ENCODE results near the gene UBAC2. TPM values are rescaled to one million over a fixed set of nuclear protein-coding genes. Genes with fewer than 3 reads are reported as not detected.

The UBAC2 gene
- total RNA-seq, 1 experiment from 2014 or later, result 58.3 TPM

DNA sequence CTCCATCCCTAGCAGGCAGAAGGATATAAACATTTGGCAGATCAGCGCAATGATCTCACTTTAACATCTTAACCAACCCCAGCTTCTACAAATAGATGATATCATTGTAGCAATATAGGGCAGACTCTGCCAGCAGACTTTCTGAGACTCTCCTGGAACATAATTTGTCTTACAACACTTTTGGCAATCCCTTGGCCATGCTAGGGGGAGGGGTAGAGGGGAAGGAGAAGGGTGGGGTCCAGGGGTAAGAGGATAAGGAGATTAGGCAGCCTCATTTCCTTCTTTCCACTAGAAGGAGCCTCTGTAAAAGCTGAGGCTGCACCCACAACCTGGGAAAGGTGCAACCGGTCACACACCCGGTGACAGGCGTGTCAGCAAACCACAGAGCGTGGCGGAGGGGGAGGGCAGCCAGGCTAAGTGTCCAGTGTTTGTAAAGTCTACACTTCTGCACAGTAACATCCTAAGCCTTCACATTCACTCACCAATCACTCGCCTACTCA is 8.7 kb upstream of the UBAC2 start:
- H3K9me2 ChIP-seq (replicated peaks; ENCODE audit: insufficient read depth, low read length), result no peaks in the 10 kb centered on the region
- H3K27me3 ChIP-seq (ENCODE audit: low read length), result no peaks in the 10 kb centered on the region
- no peaks in the 10 kb centered on the region for H4K20me1 ChIP-seq (ENCODE audit: insufficient read depth, low read depth, low read length)
- no peak overlapping the region for H3K4me3 ChIP-seq (ENCODE audit: low read length)
- DNase-seq, result no peak
- peaks cover 21% of the 10 kb centered on the region for H3K4me1 ChIP-seq (ENCODE audit: low read length)
- no peak overlapping the region for H2AFZ ChIP-seq (ENCODE audit: low read length)
- no peaks in the 10 kb centered on the region for H3K9me3 ChIP-seq (ENCODE audit: low read length)
- H3K36me3 ChIP-seq (ENCODE audit: insufficient read depth, low read length), result no peaks in the 10 kb centered on the region
- no peaks in the 10 kb centered on the region for H3K79me2 ChIP-seq (ENCODE audit: low read length)
- no peak overlapping the region for H3K27ac ChIP-seq (ENCODE audit: low read length)
- no peak overlapping the region for H3K9ac ChIP-seq (ENCODE audit: low read length)
- H3K4me2 ChIP-seq (ENCODE audit: low read depth, low read length, poor library complexity, severe bottlenecking), result no peak overlapping the region

DNA sequence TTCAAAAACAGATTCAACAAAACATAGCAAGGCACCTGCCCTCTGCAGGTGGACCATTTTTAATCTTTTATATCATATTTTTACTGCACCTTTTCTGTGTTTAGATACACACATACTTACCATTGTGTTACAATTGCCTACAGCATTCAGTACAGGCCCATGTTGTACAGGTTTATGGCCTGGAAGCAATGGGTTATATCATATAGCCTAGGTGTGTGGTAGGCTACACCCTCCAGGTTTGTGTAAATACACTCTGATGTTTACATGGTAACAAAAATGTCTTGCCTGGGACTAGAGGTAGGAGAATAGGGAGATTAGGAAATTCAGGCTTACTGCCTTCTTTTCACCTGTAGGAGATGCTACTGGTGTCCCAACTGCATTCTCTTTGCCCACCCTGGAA is 8.2 kb upstream of the UBAC2 start:
- H3K9me3 ChIP-seq (ENCODE audit: low read length), result no peaks in the 10 kb centered on the region
- H3K27ac ChIP-seq (ENCODE audit: low read length), result no peak overlapping the region
- no peaks in the 10 kb centered on the region for H3K36me3 ChIP-seq (ENCODE audit: insufficient read depth, low read length)
- no peaks in the 10 kb centered on the region for H3K27me3 ChIP-seq (ENCODE audit: low read length)
- no peaks in the 10 kb centered on the region for H3K79me2 ChIP-seq (ENCODE audit: low read length)
- H3K4me2 ChIP-seq (ENCODE audit: low read depth, low read length, poor library complexity, severe bottlenecking), result no peak overlapping the region
- H3K9ac ChIP-seq (ENCODE audit: low read length), result no peak overlapping the region
- H2AFZ ChIP-seq (ENCODE audit: low read length), result no peak overlapping the region
- DNase-seq, result no peak
- H3K4me1 ChIP-seq (ENCODE audit: low read length), result peaks cover 27% of the 10 kb centered on the region
- no peak overlapping the region for H3K4me3 ChIP-seq (ENCODE audit: low read length)
- H3K9me2 ChIP-seq (replicated peaks; ENCODE audit: insufficient read depth, low read length), result no peaks in the 10 kb centered on the region
- H4K20me1 ChIP-seq (ENCODE audit: insufficient read depth, low read depth, low read length), result no peaks in the 10 kb centered on the region

- no peaks in the 10 kb centered on the region for H3K36me3 ChIP-seq (ENCODE audit: insufficient read depth, low read length)
- no peaks in the 10 kb centered on the region for H3K79me2 ChIP-seq (ENCODE audit: low read length)
- H3K9me2 ChIP-seq (replicated peaks; ENCODE audit: insufficient read depth, low read length), result no peaks in the 10 kb centered on the region
- DNase-seq, result no peak
- H3K4me2 ChIP-seq (ENCODE audit: low read depth, low read length, poor library complexity, severe bottlenecking), result no peak overlapping the region
- no peak overlapping the region for H3K27ac ChIP-seq (ENCODE audit: low read length)
- no peaks in the 10 kb centered on the region for H3K27me3 ChIP-seq (ENCODE audit: low read length)
- no peak overlapping the region for H3K9ac ChIP-seq (ENCODE audit: low read length)
- H3K4me3 ChIP-seq (ENCODE audit: low read length), result no peak overlapping the region
- peaks cover 33% of the 10 kb centered on the region for H3K4me1 ChIP-seq (ENCODE audit: low read length)
- H2AFZ ChIP-seq (ENCODE audit: low read length), result no peak overlapping the region
- H3K9me3 ChIP-seq (ENCODE audit: low read length), result no peaks in the 10 kb centered on the region
- no peaks in the 10 kb centered on the region for H4K20me1 ChIP-seq (ENCODE audit: insufficient read depth, low read depth, low read length)
These were observed 7.5 kb upstream of the UBAC2 start for GRCh38 chr13:99193152-99193551.

DNA sequence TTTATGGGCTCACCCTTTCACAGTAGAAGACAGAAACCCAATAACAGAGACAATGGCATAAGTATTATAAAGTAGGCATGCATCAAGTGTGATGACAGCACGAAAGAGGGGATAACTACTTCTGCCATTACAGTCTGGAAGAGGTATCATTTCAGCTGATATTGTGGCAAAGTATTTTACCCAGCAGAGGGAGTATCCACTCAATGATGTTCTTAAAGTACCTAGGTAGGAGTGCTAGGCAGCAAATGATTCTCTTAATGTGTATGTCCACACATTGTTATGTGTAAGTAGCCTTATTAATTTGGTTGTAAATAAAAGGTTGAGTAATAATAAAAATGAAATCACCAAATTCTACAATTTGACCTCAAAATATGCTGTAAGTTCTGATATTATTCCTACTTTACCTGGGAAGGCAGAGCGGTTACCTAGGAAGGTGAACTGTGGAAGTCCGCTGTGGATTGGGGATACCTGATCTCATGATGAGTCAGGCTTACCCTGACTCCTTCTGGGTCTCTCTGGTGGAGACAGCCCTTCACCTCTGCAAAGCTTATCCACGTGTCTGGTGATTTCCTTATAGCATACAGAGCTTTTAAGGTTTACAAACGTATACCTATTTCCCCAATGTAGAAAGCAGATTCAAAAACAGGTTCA is 4.1 kb upstream of the UBAC2 start:
- Histone ChIP-seq H3K9me2 (replicated peaks; ENCODE audit: insufficient read depth, low read length) (no peaks in the 10 kb centered on the region), H2AFZ (ENCODE audit: low read length) (no peak overlapping the region), H3K9ac (ENCODE audit: low read length) (no peak overlapping the region), H3K4me1 (ENCODE audit: low read length) (peaks cover 43% of the 10 kb centered on the region), H3K36me3 (ENCODE audit: insufficient read depth, low read length) (no peaks in the 10 kb centered on the region), H3K27ac (ENCODE audit: low read length) (no peak overlapping the region), H3K79me2 (ENCODE audit: low read length) (peaks cover 22% of the 10 kb centered on the region), H4K20me1 (ENCODE audit: insufficient read depth, low read depth, low read length) (no peaks in the 10 kb centered on the region), H3K9me3 (ENCODE audit: low read length) (no peaks in the 10 kb centered on the region), H3K27me3 (ENCODE audit: low read length) (no peaks in the 10 kb centered on the region), H3K4me3 (ENCODE audit: low read length) (no peak overlapping the region), H3K4me2 (ENCODE audit: low read depth, low read length, poor library complexity, severe bottlenecking) (no peak overlapping the region)
- peak; percentile 81 for DNase-seq

DNA sequence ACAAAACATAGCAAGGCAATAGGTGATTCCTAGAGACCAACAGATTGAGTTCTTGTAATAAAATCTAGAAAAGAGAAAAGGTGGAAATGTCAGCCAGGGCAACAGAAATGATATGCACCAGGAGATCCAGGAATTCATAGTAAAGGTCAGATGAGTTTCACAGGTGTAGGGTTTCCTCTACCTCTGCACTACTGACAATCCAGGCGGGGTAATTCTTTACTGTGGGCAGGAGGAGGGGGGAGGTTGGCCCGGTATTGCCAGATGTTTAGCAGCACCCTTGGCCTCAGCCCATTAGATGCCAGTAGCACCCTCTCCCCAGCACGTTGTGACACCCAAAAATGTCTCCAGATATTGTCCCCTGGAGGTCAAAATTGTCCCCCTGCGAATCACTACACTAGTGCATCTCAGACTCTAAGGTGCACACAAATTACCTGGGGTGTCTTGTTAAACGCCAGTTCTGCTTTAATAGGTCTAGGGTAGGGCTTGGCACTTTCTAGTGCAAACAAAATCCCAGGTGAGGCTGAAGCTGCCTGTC is 3.5 kb upstream of the UBAC2 start:
- no peak overlapping the region for H3K4me3 ChIP-seq (ENCODE audit: low read length)
- H3K4me1 ChIP-seq (ENCODE audit: low read length), result peaks cover 41% of the 10 kb centered on the region
- no peaks in the 10 kb centered on the region for H3K9me2 ChIP-seq (replicated peaks; ENCODE audit: insufficient read depth, low read length)
- no peak overlapping the region for H3K9ac ChIP-seq (ENCODE audit: low read length)
- H3K36me3 ChIP-seq (ENCODE audit: insufficient read depth, low read length), result no peaks in the 10 kb centered on the region
- no peak overlapping the region for H2AFZ ChIP-seq (ENCODE audit: low read length)
- 0 out of 2 replicates have a peak, but pooled peaks cover 1% of the 10 kb centered on the region for H4K20me1 ChIP-seq (ENCODE audit: insufficient read depth, low read depth, low read length)
- H3K4me2 ChIP-seq (ENCODE audit: low read depth, low read length, poor library complexity, severe bottlenecking), result no peak overlapping the region
- no peak for DNase-seq
- H3K27me3 ChIP-seq (ENCODE audit: low read length), result no peaks in the 10 kb centered on the region
- no peaks in the 10 kb centered on the region for H3K9me3 ChIP-seq (ENCODE audit: low read length)
- no peak overlapping the region for H3K27ac ChIP-seq (ENCODE audit: low read length)
- peaks cover 28% of the 10 kb centered on the region for H3K79me2 ChIP-seq (ENCODE audit: low read length)

- no peaks in the 10 kb centered on the region for H3K9me3 ChIP-seq (ENCODE audit: low read length)
- H3K4me2 ChIP-seq (ENCODE audit: low read depth, low read length, poor library complexity, severe bottlenecking), result peak overlapping the region; percentile 98
- no peaks in the 10 kb centered on the region for H3K9me2 ChIP-seq (replicated peaks; ENCODE audit: insufficient read depth, low read length)
- H3K4me3 ChIP-seq (ENCODE audit: low read length), result peak overlapping the region; percentile 81
- H3K27me3 ChIP-seq (ENCODE audit: low read length), result no peaks in the 10 kb centered on the region
- H3K27ac ChIP-seq (ENCODE audit: low read length), result peak overlapping the region; percentile 79
- no peak for DNase-seq
- H3K79me2 ChIP-seq (ENCODE audit: low read length), result peaks cover 49% of the 10 kb centered on the region
- no peak overlapping the region for H2AFZ ChIP-seq (ENCODE audit: low read length)
- peaks cover 60% of the 10 kb centered on the region for H3K4me1 ChIP-seq (ENCODE audit: low read length)
- peak overlapping the region; percentile 93 for H3K9ac ChIP-seq (ENCODE audit: low read length)
- H3K36me3 ChIP-seq (ENCODE audit: insufficient read depth, low read length), result no peaks in the 10 kb centered on the region
- H4K20me1 ChIP-seq (ENCODE audit: insufficient read depth, low read depth, low read length), result peaks cover 3% of the 10 kb centered on the region; the same call in 1 of the 2 replicates
These were observed 868 bp upstream of the UBAC2 start for GRCh38 chr13:99199541-99200431.

DNA sequence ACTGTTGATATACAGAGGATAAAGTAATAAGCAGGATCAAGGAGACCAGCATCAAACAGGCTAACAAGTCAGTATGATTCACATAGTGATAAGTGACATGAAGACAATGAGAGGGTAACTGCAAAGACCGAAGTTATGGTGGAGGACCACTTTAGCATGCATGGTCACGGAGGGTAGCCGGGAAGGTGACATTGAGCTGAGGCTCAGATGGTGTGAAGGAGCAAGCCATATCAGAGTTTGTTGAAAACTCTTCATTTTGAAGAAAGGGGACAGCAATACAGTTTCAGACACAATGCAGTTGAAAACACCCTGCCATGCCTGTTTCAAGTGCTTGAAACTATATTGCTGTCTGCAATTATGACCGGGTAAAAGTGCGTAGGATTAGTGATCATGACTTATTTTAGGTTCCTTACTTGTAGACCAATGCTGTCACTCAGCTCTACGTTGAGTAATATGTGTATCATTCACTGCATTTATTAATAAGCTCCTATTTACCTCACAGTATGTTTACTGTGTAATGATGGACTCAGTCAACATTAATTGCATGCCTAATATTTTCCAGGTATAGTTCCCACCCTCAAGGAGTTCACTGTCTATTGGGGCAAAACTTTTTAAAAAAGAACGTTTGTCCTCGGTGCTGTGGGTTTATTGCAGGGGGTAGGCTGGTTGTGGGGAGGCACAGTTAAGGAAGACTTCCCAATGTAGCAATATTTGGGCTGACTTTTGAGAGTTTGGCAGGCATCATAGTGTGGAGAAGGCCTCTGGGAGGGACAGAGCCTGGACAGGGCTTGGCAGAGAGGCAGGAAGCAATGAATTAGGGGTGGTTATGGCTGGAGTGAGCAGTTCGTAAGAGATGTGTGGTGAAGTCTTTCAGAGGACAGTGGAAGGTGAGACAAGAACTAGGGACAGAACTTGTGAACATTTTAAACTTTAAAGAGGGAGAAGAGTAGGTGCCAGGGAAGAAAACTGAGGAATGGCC is 3.2 kb downstream of the UBAC2 start:
- Histone ChIP-seq H3K79me2 (ENCODE audit: low read length) (peaks cover 88% of the 10 kb centered on the region), H3K4me1 (ENCODE audit: low read length) (peaks cover 77% of the 10 kb centered on the region), H4K20me1 (ENCODE audit: insufficient read depth, low read depth, low read length) (peaks cover 24% of the 10 kb centered on the region; the same call in 1 of the 2 replicates), H3K9ac (ENCODE audit: low read length) (peak overlapping the region; percentile 60), H3K4me2 (ENCODE audit: low read depth, low read length, poor library complexity, severe bottlenecking) (peak overlapping the region; percentile 91), H3K9me3 (ENCODE audit: low read length) (no peaks in the 10 kb centered on the region), H2AFZ (ENCODE audit: low read length) (no peak overlapping the region), H3K9me2 (replicated peaks; ENCODE audit: insufficient read depth, low read length) (no peaks in the 10 kb centered on the region), H3K27me3 (ENCODE audit: low read length) (no peaks in the 10 kb centered on the region), H3K27ac (ENCODE audit: low read length) (peak overlapping the region; percentile 89), H3K4me3 (ENCODE audit: low read length) (peak overlapping the region; percentile 64), H3K36me3 (ENCODE audit: insufficient read depth, low read length) (peaks cover 7% of the 10 kb centered on the region; the same call in 1 of the 2 replicates)
- peak; percentile 65 for DNase-seq
